Skeletal muscle tissue (tissue), 4 donors: ENCODE results near the gene TANC1. TPM values are rescaled to one million over a fixed set of nuclear protein-coding genes. Genes with fewer than 3 reads are reported as not detected.
A peak's percentile ranks its signal among the peaks of the same experiment; 100 is the strongest.

Experiments
- H3K27ac ChIP-seq: one replicate; pipeline ENCODE4 v1.7.0; 2013; ENCODE audit warnings: mild to moderate bottlenecking, low read depth, low read length, inconsistent platforms
- H3K27me3 ChIP-seq, 3 donors: one replicate each; pipeline ENCODE4 v1.7.0; 2013; ENCODE audit warnings: low read length in 3 of 3; ENCODE audit not compliant: control insufficient read depth in 3 of 3, insufficient read depth in 3 of 3
- H3K36me3 ChIP-seq, 3 donors: one replicate each; pipeline ENCODE4 v1.7.0; 2013; ENCODE audit warnings: low read length in 3 of 3; ENCODE audit not compliant: control insufficient read depth in 3 of 3, insufficient read depth in 3 of 3
- H3K4me1 ChIP-seq, 3 donors: one replicate each; pipeline ENCODE4 v1.7.0; 2013; ENCODE audit warnings: low read length in 3 of 3, mild to moderate bottlenecking in 3 of 3; ENCODE audit not compliant: control insufficient read depth in 3 of 3, insufficient read depth in 3 of 3
- H3K4me3 ChIP-seq, 3 donors: one replicate each; pipeline ENCODE4 v1.7.0; 2013; ENCODE audit warnings: low read length in 3 of 3
- H3K9ac ChIP-seq, 3 donors: one replicate each; pipeline ENCODE4 v1.7.0; 2013; ENCODE audit warnings: low read length in 3 of 3, mild to moderate bottlenecking in 3 of 3, moderate library complexity in 2 of 3, low read depth in 1 of 3
- H3K9me3 ChIP-seq, 3 donors: one replicate each; pipeline ENCODE4 v1.7.0; 2013; ENCODE audit warnings: low read length in 3 of 3; ENCODE audit not compliant: control insufficient read depth in 3 of 3
- total RNA-seq: library from RNA; depleted of rRNA; stranded (reverse); fragments of >200 nt; gene quantifications from one replicate; pipeline ENCODE4 v1.2.3, GENCODE V29; 2014
- donor health status: Osteomylitis.

Gene TANC1
- total RNA-seq, 1 donor from 2014 or later = 38.1 TPM

DNA sequence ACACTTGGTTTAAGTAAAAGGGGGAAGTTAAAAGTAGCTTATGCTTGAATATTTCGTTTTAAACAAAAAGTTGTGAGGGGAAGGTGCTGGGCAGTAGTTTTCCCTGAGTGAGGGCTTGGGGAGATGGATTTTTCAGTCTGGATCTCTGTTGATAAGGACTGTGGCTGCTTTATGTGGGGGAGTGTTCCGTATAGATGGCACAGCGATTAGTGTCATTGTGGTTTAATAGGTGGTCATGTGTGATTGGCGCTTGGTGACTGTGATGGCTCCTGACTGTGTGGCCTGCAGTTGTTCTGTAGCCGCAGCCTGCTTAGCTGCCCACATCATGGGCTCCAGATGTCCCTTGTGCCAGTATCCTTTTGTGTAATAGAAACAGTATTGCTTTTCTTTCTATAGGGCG is 161.9 kb downstream of the TANC1 start:
- H3K27ac ChIP-seq = no peak overlapping the region
- H3K9ac ChIP-seq = no peak overlapping the region
- peaks cover 5 to 19% (median 6%) of the 10 kb centered on the region in 3 donors for H3K4me1 ChIP-seq

DNA sequence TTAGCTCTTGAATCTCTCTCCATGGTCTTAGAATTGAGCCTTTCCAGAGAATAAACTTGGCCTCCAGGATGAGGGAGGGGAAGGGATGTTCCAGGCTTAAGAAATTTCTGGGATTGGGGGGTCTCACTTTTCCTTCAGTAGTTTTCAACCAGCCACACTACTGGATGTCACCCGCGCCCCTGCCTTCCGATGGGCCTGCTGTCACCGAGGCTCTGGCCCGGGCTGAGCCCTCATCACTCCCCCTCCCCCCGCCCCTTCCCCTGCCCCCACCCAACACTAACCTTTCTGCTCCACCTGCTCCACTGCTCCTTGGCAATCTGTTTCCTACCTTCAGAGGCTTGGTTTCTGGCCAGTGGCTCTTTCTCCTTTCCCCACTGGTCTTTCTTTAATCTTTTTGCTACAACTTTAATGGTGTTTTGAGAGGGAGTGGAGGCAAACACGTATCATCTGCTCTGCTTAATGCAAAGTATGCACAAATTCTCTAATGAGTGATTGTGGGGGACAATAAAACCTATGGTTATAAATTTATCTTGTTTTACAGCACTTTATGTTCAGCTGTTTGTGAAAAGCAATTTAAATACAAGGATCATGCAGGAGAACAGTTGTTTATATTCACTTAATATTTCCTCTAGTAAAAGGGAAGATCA is 162.9 kb downstream of the TANC1 start:
- no peaks in the 10 kb centered on the region for H3K27me3 ChIP-seq
- H3K36me3 ChIP-seq = no peaks in the 10 kb centered on the region
- H3K4me3 ChIP-seq = no peak overlapping the region
- H3K4me1 ChIP-seq = peaks cover 14 to 29% (median 15%) of the 10 kb centered on the region in 3 donors
- H3K27ac ChIP-seq = no peak overlapping the region
- H3K9me3 ChIP-seq = no peaks in the 10 kb centered on the region
- no peak overlapping the region for H3K9ac ChIP-seq

More for the DNA sequence above, 161.9 kb downstream of the TANC1 start:
- no peaks in the 10 kb centered on the region for H3K36me3 ChIP-seq
- H3K4me3 ChIP-seq = no peak overlapping the region
- no peaks in the 10 kb centered on the region for H3K27me3 ChIP-seq
- H3K9me3 ChIP-seq = no peaks in the 10 kb centered on the region

DNA sequence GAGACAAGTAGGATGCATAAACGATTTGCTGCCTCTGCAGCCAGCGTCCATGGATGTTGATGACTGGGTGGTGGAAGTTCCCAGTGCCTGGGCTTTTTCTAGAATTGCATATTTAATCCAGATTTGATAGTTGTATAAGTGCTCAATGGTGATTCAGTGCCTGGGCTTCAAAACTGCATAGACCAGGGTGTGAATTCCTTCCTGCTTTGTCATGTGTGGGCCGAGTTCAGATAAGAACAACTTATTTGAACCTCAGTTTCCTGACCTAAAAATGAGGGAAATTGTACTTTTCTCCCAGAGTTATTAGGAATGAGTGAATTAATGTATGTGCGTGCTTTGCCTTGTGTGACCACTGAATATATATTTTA is 163.5 kb downstream of the TANC1 start:
- H3K27me3 ChIP-seq = no peaks in the 10 kb centered on the region
- no peak overlapping the region for H3K27ac ChIP-seq
- no peak overlapping the region for H3K4me3 ChIP-seq
- H3K36me3 ChIP-seq = no peaks in the 10 kb centered on the region
- H3K9ac ChIP-seq = no peak overlapping the region
- peaks cover 14 to 30% (median 17%) of the 10 kb centered on the region in 3 donors for H3K4me1 ChIP-seq
- H3K9me3 ChIP-seq = no peaks in the 10 kb centered on the region

DNA sequence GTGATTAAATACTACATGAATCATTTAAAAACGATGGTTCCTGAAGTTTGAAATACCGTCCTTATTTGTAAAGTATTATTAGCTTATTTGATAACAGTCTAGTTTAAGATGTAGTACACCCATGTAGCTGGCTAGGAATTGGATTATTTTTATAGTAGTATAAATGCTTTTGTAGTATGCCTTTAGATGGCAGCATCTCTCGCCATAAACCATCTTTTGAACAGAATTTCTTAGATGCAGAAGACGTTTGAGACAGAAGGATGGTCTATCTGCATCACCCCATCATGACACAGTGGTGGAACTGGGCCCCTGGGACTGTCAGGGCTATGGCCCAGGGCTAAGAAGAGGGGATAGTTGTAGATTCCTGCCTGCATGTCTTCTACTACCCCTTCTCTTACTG is 165.4 kb downstream of the TANC1 start:
- no peaks in the 10 kb centered on the region for H3K36me3 ChIP-seq
- H3K4me1 ChIP-seq = peaks cover 22 to 33% (median 24%) of the 10 kb centered on the region in 3 donors
- H3K27ac ChIP-seq = no peak overlapping the region
- no peaks in the 10 kb centered on the region for H3K9me3 ChIP-seq
- H3K4me3 ChIP-seq = no peak overlapping the region
- H3K9ac ChIP-seq = no peak overlapping the region
- no peaks in the 10 kb centered on the region for H3K27me3 ChIP-seq

DNA sequence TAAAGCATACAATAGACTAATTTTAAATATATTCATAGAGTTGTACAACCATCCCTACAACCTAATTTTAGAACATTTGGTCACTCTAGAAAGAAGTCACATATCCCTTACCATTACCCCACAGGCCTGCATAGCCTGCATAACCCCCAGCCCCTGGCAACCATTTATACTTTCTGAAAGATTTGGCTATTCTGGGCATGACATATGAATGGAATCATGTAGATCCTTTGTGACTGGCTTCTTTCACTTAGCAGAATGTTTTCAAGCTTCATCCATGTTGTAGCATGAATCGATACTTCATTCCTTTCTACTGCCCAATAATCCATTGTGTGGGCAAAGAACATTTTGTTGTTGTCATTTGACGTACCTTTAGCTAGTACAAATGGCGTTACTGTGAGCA is 166.5 kb downstream of the TANC1 start:
- Histone ChIP-seq H3K4me3 (peak overlapping the region in 2 of 3 donors; percentile 25 to 35), H3K27ac (peak overlapping the region; percentile 70), H3K9ac (no peak overlapping the region), H3K36me3 (no peaks in the 10 kb centered on the region), H3K27me3 (no peaks in the 10 kb centered on the region), H3K9me3 (no peaks in the 10 kb centered on the region), H3K4me1 (peaks cover 22 to 30% (median 24%) of the 10 kb centered on the region in 3 donors)

DNA sequence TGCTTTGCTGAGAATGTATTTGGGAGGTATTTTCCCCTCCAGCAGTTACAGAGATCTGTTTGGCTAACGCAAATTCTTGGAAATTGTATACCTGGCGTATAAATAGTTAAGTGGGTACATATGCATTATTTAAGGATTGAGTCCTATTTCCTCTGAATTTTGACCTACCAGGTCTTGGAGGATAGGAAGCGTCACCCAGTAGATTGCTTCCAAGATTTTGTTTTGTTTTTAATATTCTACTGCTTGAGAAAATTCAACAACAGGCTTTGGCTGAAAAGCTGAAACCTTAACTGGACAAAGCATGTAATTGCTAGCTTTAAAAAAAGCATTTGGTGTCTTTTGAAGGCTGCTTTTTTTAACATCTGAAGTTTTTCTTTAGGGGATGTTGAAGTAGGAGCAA is 168.0 kb downstream of the TANC1 start:
- Histone ChIP-seq H3K4me1 (peaks cover 22 to 30% (median 24%) of the 10 kb centered on the region in 3 donors), H3K9ac (no peak overlapping the region)

DNA sequence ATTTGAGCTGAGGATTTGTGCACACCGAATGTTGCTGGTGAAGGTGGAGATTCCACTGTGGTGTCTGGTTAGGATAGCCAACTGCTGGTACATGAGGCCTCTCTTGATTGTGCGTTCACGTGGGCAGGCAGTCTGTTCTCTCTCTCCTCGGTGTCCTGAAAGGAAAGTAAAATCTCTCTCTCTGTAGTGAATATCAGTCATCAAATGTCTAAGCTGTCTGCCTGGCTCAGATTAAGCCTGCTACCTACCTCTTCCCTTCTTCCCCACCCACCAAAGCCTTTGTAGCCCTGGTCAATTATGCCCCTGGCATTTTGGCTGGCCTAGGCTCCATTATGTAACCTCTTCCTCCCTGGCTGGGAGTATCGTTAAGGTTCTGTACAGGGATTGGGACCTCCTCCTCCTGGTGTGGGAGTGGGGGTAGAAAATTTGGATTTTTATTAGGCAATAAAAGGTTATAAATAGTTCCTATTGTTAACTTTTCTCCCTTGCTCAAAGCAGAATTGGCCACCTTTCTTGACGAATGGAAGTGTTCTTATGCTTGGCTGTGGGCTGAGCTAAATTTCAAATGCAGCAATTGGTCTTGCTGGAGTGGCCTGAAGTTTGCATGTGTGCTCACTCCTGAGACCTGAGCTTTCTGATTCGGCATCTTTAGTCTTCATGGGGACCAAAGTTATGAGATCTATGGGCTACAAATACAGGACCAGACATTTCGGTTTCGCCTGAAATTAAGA is 169.2 kb downstream of the TANC1 start:
- Histone ChIP-seq H3K27me3 (no peaks in the 10 kb centered on the region), H3K9ac (no peak overlapping the region), H3K4me1 (peaks cover 22 to 25% (median 24%) of the 10 kb centered on the region in 3 donors), H3K9me3 (no peaks in the 10 kb centered on the region), H3K4me3 (peak overlapping the region in 1 of 3 donors; percentile 25), H3K36me3 (no peaks in the 10 kb centered on the region), H3K27ac (no peak overlapping the region)

More for the DNA sequence above, 168.0 kb downstream of the TANC1 start:
- H3K9me3 ChIP-seq = no peaks in the 10 kb centered on the region
- H3K27me3 ChIP-seq = no peaks in the 10 kb centered on the region
- peak overlapping the region in 1 of 3 donors; percentile 25 for H3K4me3 ChIP-seq
- no peak overlapping the region for H3K27ac ChIP-seq
- H3K36me3 ChIP-seq = no peaks in the 10 kb centered on the region

DNA sequence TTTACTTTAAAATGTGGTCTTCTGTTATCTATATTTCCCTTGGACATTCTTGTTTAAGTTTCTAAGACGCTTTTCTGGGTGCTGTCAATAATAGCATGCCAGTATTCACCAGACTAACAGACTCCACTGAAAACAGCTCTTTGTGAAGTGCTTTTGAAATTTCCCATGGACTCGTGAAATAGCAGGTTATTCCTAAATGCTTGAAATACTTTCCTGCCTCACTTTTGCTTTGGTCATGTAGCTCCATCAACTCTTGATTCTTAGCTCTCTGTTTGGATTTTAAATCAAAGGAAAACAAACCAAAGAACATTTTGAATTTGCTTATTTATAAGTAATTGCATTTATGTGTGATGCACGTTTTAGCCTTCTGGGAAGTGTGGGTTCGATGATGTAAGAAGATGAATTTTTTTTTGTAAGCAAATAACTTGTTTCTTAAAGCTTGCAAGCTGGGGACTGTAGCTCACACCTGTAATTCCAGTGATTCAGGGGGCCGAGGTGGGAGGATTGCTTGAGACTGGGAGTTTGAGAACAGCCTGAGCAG is 170.3 kb downstream of the TANC1 start:
- H3K4me3 ChIP-seq = no peak overlapping the region
- no peaks in the 10 kb centered on the region for H3K9me3 ChIP-seq
- no peak overlapping the region for H3K9ac ChIP-seq
- H3K27me3 ChIP-seq = no peaks in the 10 kb centered on the region
- H3K4me1 ChIP-seq = peaks cover 22 to 25% (median 24%) of the 10 kb centered on the region in 3 donors
- no peaks in the 10 kb centered on the region for H3K36me3 ChIP-seq
- no peak overlapping the region for H3K27ac ChIP-seq

DNA sequence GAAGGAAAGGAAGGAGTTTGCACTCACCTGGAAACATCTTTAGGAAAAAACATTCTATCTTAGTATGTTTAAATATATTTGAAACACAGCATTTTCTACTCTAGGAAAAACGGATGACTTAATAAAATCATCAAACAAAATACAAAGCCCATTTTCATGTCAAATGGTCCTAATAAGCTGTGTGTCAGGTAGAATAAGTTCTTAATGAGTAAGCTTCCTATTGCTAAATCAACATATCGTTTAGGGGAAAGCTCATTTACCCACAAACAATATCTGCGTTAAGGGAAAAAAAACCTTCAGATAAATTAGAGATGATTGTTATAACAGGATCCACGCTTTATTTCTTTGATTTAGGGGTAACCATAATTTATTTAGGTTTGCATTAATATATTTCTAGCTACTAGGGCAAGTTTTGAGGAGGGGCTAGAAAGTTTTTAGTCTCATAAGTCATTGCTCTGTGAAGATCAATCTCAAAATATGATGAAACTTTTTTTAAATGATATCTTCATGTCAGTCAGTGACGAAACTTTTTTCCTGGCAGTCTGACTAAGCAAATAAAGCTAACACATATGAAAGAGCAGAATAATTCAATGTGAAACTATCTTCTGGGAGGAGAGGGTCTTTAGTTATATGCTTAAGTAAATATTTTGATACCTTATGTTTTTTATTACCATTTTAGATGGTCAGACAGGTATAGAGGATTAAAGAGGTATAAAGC is 170.9 kb downstream of the TANC1 start:
- no peaks in the 10 kb centered on the region for H3K36me3 ChIP-seq
- no peak overlapping the region for H3K9ac ChIP-seq
- no peaks in the 10 kb centered on the region for H3K27me3 ChIP-seq
- H3K4me3 ChIP-seq = no peak overlapping the region
- peaks cover 22 to 25% (median 24%) of the 10 kb centered on the region in 3 donors for H3K4me1 ChIP-seq
- no peak overlapping the region for H3K27ac ChIP-seq
- H3K9me3 ChIP-seq = no peaks in the 10 kb centered on the region
